Fibroblast of mammary gland (primary cell): ENCODE results near the gene SNTG2.

Experiments
- DNase-seq: peaks from one replicate; pipeline ENCODE4 v3.0.0-alpha.2; 2010; ENCODE audit warnings: low read depth
- H3K4me3 ChIP-seq: 2 replicates; pipeline ENCODE4 v1.5.1; 2011; ENCODE audit warnings: low read depth, mild to moderate bottlenecking, low read length, moderate library complexity; ENCODE audit not compliant: control insufficient read depth
- CTCF ChIP-seq: conservative IDR thresholded peaks from 2 replicates; pipeline ENCODE4 v1.5.1; 2011; ENCODE audit warnings: low read depth, low read length, inconsistent platforms; ENCODE audit not compliant: control insufficient read depth, insufficient read depth

Gene SNTG2

GRCh38 chr2:1052771-1053191 is 102.1 kb downstream of the SNTG2 start:
- H3K4me3 ChIP-seq, result no peak overlapping the region
- TF ChIP-seq CTCF, result no peak
- DNase-seq, result peak; percentile 31

GRCh38 chr2:1053786-1054185 is 103.1 kb downstream of the SNTG2 start:
- DNase-seq, result no peak
- TF ChIP-seq CTCF, result no peak
- no peak overlapping the region for H3K4me3 ChIP-seq

- no peak for DNase-seq
- no peak for TF ChIP-seq CTCF
These were observed 103.8 kb downstream of the SNTG2 start for GRCh38 chr2:1054399-1054798.

GRCh38 chr2:1055014-1055595 is 104.5 kb downstream of the SNTG2 start:
- TF ChIP-seq CTCF, result no peak
- no peak overlapping the region for H3K4me3 ChIP-seq
- peak; percentile 43 for DNase-seq

More at GRCh38 chr2:1054399-1054798, 103.8 kb downstream of the SNTG2 start:
- no peak overlapping the region for H3K4me3 ChIP-seq

- TF ChIP-seq CTCF, result no peak
- DNase-seq, result no peak
- H3K4me3 ChIP-seq, result no peak overlapping the region
These were observed 109.7 kb downstream of the SNTG2 start for GRCh38 chr2:1060372-1060771.

GRCh38 chr2:1060987-1061386 is 110.3 kb downstream of the SNTG2 start:
- DNase-seq, result no peak
- TF ChIP-seq CTCF, result no peak
- no peak overlapping the region for H3K4me3 ChIP-seq

GRCh38 chr2:1068241-1068640 is 117.6 kb downstream of the SNTG2 start:
- no peak for TF ChIP-seq CTCF
- no peak for DNase-seq

More at GRCh38 chr2:1068241-1068640, 117.6 kb downstream of the SNTG2 start:
- no peak overlapping the region for H3K4me3 ChIP-seq
